Loucy (cell line): Measurements from ENCODE around the gene CTCFL.

Experiments used
- CTCF ChIP-seq: fragments of 200-600 bp; sonication (generic); conservative IDR thresholded peaks from 2 replicates; pipeline ENCODE4 v1.5.1; 2014; ENCODE audit warnings: mild to moderate bottlenecking, antibody characterized with exemption, low read length
- EZH2phosphoT487 ChIP-seq: fragments of 200-600 bp; IDR thresholded peaks from 2 replicates; pipeline ENCODE4 v1.6.1; 2018; ENCODE audit warnings: antibody characterized with exemption, mild to moderate bottlenecking, moderate library complexity, borderline replicate concordance

DNA sequence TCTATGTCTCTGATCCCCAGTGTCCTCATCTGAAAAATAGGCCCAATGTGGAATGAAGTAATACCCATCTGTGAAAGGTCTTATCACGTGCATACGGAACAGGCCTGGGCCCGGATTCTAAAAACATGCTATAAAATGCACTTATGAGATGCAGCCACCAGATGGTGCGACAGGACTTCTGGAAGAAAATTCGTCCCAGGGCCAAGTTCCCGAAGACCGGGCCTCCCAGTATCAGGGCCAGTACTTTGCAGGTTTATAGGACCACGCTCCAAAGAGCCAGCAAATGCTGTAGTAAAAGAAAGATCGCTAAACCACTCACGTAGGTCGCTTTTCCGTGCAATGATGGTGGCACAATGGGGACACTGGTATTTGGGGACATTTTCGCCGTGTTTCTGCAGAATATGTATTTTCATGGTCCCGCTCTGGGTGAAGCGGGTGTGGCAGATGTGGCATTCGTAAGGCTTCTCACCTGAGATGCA lies 10.6 kb downstream of the CTCFL start:
- TF ChIP-seq CTCF (peak; percentile 71), EZH2phosphoT487 (no peak)
